Measurements from ENCODE around the gene KRT36.

Gene KRT36

DNA sequence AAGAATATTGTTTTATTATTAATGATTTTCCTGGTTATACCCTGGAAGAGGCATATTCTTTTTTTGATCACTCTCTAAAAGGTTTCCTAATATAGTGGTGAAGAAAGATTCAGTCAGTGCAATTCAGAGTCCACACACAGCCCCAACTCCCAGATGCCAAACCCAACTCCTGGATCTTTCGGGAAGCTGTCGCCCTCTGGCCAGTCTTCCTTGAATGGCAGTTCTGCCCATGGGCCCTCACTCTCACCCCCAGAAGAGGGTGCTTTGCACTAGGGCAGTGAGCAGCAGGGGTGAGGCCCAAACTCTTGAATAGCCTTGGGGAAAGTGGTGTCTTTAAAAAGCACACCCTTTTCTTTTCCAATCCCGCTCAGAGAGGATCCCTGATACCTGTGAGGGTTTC lies 33.5 kb downstream of the KRT36 start:
- in situ Hi-C loops (cut with HindIII; ENCODE audit: low pct_ligation_motif_present, low pct_unique_long_range_greater_than_20kb, low sequenced_read_pairs), result no loop called here
- peak; percentile 37 for DNase-seq

DNA sequence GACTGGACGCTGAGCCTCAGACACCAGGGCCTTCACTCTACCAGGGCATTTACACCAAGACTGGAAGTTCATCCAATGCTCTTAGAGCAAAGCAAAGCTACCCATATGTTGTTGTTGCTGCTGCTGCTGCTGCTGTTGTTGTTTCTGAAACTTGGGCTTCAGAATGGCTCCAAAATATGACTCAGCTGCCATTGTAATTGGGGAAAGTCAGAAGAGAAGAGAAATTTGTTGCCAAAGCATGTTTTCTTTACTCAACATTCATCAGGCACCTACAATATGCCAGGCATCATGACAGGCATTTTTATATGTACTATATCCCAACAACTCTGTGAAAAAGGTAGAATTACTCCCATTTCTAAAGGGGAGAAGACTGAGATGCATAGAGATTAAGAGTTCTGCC lies 34.5 kb downstream of the KRT36 start:
- in situ Hi-C loops (cut with HindIII; ENCODE audit: low pct_ligation_motif_present, low pct_unique_long_range_greater_than_20kb, low sequenced_read_pairs), result no loop called here
- no peak for DNase-seq

DNA sequence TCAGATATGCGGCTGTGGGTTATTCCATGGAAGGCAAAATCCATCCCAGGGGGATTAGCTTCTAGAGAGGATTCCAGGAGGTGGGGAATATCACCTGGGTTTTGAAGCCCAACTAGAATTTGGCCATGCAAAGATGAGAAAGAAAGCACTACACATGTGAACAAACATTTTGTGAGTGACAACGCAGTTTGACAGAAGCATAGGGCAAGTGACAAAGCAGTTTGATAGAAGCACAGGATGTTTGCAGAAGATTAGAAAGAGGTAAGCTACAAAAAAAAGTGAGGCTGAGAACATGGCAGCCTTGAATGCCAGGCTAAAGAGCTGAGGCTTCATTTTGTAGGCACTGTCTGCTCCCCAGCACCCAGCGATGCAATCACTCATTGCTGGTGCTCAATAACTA lies 36.6 kb downstream of the KRT36 start:
- in situ Hi-C loops (cut with HindIII; ENCODE audit: low pct_ligation_motif_present, low pct_unique_long_range_greater_than_20kb, low sequenced_read_pairs), result no loop called here
- no peak for DNase-seq

DNA sequence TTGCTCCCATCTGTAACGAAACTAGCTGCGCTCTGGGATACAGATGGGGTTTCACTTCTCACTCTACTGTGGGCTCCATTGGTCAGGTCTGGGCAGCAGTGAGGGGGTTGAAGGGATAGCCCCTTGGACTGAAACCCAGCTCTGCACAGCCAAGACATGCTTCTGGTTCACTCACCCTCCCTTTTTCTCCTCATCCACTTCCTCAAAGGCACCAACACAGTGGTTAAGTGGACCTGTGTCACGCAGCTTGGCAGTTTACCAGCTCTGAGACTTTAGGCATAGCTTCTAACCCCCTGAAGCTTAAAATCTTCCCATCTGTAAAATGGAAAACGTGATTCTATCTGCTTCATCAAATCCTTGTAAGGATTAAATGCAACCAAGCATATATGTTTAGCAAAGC lies 37.4 kb downstream of the KRT36 start:
- no peak for DNase-seq
- in situ Hi-C loops (cut with HindIII; ENCODE audit: low pct_ligation_motif_present, low pct_unique_long_range_greater_than_20kb, low sequenced_read_pairs), result no loop called here

DNA sequence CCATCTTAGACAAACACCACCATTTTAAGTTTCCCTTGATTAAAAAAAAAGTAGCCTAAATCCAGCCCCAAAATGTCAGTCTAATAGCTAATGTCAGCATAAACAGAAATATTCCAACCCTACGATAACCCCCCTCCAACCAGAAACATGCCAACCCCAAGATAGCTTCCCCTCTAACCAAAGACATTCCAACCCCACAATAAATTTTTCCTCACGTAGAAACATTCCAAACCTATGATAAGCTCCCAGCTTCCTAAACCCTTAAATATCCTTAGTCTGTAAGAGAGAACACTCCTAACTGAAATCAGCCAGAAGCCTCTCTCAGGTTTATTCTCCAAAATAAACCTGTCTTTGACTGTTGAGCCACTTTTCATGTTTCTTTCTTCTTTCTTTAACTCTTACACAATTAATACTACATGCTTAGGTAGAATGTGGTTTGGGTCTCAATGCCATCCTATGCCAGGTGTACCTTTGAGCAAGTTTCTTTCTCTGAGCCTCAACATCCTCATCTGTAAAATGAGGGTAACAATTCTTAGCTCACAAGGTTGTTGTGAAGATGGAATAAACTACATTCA lies 38.5 kb downstream of the KRT36 start:
- in situ Hi-C loops (cut with HindIII; ENCODE audit: low pct_ligation_motif_present, low pct_unique_long_range_greater_than_20kb, low sequenced_read_pairs), result no loop called here

DNA sequence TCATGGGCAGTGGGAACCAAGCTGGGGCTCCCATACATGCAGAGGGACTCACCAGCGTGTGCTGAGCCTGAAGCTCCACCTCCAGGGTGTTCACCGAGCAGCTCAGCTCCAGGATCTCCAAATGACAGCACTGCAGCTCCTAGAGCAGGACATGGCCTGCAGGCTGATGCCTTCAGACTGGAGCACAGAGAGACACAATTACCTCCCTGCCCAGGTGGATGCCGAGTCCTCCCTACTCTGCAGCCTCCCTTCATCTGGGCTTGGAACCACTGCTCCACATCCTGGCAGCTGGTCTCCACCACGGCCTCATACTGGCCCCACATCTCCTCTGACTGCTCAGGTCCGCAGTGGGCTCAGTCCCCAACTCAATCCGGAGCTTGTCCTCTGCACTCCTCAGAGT lies 40.7 kb downstream of the KRT36 start:
- in situ Hi-C loops (cut with HindIII; ENCODE audit: low pct_ligation_motif_present, low pct_unique_long_range_greater_than_20kb, low sequenced_read_pairs), result no loop called here
- DNase-seq, result no peak

More for the DNA sequence above, 38.5 kb downstream of the KRT36 start:
- DNase-seq, result peak; percentile 11

DNA sequence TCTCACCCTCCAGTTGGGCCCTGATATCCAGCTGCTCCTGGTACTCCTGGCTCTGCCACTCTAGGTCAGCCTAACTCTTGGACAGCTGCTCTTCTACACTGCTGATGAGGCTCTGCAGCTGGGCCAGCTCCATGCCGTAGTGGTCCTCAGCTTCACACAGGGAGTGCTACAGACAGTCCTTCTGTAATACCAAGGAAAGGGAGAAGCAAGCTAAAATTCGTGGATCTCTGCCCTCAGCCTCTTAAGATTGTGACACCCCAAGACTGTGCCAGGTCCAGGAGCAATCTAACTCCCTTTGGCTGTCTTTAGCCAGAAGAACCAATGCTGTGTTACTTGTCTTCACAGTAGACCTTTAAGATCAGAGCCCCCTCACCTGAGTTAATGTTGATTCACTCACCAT lies 41.2 kb downstream of the KRT36 start:
- DNase-seq, result no peak
- in situ Hi-C loops (cut with HindIII; ENCODE audit: low pct_ligation_motif_present, low pct_unique_long_range_greater_than_20kb, low sequenced_read_pairs), result no loop called here

DNA sequence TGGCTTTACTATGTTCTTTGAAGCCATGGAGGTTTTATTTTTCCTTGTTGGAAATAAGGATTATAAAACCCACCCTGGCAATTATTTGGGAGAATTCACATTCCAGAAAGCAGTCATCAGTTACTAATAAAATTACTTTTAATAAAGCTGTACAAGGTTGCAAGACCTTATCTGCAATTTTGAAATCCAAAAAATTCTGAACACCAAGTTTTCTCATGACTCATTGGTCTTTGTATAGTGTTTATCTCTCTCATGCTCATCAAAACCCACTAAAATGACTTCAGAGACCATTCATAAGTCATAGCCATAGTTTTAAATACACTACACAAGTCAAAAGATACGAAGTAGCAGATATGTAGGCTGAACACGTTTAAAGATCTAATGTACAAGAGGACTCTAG lies 42.9 kb downstream of the KRT36 start:
- DNase-seq, result no peak
- in situ Hi-C loops (cut with HindIII; ENCODE audit: low pct_ligation_motif_present, low pct_unique_long_range_greater_than_20kb, low sequenced_read_pairs), result no loop called here

DNA sequence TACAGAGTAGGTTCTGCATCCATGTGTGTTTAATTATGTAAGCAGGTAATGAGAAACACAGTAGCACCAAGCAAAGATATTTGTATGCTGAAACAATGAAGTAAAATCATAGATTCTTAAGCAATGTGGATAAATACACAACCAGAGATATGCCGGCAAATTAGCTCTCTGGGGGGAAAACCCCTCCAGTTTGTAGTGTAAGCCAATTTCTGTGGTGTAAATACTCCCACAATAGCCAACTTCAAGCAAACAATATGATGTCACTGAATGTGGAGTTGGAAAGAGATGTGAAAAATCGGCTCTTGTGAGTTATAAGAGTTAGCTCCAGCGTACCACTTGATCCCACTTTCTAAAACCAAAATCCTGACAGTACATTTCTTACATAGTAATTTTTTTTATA lies 45.1 kb downstream of the KRT36 start:
- DNase-seq, result no peak
- in situ Hi-C loops (cut with HindIII; ENCODE audit: low pct_ligation_motif_present, low pct_unique_long_range_greater_than_20kb, low sequenced_read_pairs), result no loop called here

DNA sequence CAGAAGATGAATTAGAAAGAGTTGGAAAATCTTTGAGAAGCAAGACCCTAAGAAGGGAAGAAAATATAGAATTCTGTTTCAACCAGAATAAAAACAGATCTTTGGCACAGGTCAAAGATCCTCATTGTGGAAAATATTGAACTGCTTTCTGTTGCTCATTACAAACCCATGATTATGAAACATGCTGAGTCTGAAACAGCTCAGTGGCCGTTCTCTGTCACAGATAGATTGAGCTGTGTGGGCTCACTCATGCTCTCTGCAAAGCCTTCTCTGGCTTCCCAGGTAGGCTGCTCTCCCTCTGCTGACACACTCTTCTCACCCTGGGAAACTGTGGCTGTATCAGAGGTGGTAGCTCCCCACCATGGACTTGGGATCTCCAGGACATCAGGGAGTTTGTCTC lies 45.5 kb downstream of the KRT36 start:
- DNase-seq, result no peak
- in situ Hi-C loops (cut with HindIII; ENCODE audit: low pct_ligation_motif_present, low pct_unique_long_range_greater_than_20kb, low sequenced_read_pairs), result no loop called here

DNA sequence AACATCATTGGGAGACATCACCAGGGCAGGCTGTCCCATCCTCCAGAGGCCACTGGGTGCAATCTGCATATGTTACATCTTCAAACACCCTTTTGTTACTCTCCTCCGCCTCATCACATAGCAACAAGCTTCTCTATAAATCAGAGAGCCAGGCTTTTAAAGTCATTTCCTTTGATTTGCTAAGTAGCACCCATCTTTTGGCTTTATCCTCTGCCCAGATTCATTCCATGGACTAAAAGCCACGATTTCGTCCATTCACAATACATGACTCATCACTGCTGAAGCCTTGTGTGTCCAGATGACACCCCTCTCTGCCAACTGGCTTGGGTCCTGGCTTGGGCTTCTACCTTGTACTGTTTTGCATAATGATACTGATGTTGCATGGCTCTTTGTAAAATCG lies 47.0 kb downstream of the KRT36 start:
- in situ Hi-C loops (cut with HindIII; ENCODE audit: low pct_ligation_motif_present, low pct_unique_long_range_greater_than_20kb, low sequenced_read_pairs), result no loop called here
- DNase-seq, result no peak

DNA sequence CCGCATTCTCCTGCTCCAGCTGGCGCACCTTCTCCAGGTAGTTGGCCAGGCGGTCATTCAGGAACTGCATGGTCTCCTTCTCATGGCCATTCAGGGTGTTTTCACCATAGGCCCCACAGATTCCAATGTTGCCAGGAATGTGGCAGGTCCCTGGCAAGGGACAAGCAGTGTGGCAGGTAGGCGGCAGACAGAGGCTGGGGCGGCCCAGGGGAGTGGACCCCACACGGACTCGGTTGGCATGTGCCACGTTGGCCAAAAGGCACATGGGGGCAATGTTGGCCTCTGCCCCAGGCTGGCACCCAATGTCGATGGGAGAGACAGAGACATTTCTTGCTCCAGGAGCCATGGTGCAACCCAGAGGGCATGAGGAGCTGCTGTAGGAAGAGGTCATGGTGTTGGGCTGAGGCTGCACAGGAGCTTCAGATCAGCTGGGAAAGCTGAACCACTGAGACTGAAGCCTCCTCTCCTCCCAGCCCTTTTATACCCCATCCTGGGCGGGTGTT lies 49.1 kb downstream of the KRT36 start, which contains the start of gene KRT38:
TSS of gene KRT38 (minus strand) at position 453 of the 503 bp plus-strand sequence. CDS start at position 391, 62 bp downstream.
- in situ Hi-C loops (cut with HindIII; ENCODE audit: low pct_ligation_motif_present, low pct_unique_long_range_greater_than_20kb, low sequenced_read_pairs), result no loop called here
- no peak for DNase-seq

DNA sequence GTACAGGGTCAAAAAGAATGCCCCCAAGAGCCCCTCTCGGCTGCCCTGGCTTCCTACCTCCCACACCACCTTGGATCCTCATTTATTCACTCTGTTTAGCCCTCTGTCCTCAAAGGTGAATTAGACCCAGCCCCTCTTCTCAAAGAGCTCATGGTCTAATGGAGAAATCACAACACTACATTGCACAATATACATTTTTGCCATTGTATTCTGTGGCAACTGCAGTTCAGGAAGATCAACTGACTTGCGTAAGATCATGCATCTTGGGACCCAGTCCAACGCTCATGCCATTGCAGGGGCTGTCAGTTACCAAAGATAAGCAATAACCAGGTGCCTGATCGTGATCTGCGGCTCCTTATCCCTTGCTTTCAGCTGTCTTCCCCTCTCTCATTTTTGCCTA lies 50.3 kb downstream of the KRT36 start:
- in situ Hi-C loops (cut with HindIII; ENCODE audit: low pct_ligation_motif_present, low pct_unique_long_range_greater_than_20kb, low sequenced_read_pairs), result no loop called here

DNA sequence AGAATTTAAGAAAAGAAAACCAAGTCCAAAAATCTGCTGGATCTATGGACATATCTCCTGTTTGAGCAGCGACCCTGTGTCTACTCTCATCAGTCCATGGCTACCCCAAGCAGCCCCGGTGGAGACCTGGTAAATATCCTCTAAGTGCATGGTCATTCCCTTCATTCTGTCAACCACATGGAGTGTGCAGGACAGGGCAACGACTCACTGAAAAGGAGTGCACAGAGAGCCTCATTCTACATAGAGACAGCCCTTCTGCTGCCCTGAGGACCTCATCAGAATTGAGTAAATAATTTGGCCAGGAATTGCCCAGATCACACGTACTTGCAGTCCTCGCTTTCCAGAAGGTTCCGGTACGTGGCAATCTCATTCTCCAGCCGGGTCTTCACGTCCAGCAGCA lies 51.9 kb downstream of the KRT36 start:
- no peak for DNase-seq
- in situ Hi-C loops (cut with HindIII; ENCODE audit: low pct_ligation_motif_present, low pct_unique_long_range_greater_than_20kb, low sequenced_read_pairs), result no loop called here

More for the DNA sequence above, 50.3 kb downstream of the KRT36 start:
- no peak for DNase-seq

DNA sequence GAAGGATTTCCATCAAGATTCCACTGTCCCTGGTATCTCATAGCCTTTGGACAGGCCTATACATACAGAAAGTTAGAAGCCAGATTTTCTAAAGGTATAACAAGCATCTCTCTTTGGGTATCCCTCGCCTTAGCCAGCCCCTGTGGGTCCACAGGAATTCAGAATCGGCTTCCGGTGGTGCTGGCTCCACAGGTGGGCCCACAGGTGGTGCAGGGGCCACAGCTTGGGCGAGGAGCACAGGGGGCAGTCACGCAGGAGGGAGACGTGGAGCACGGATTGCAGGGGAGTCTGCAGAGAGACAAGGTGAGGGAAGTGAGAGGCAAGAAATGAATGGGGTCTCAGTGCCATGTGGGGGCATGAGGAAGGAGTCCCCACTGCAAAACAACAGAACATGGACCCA lies 52.5 kb downstream of the KRT36 start:
- in situ Hi-C loops (cut with HindIII; ENCODE audit: low pct_ligation_motif_present, low pct_unique_long_range_greater_than_20kb, low sequenced_read_pairs), result no loop called here
- no peak for DNase-seq

Data from ACHN (cell line).